Heart right ventricle (tissue), 16 donors: ENCODE measurements around the gene OVAAL. TPM values are rescaled to one million over a fixed set of nuclear protein-coding genes. Genes with fewer than 3 reads are reported as not detected.
A peak's percentile ranks its signal among the peaks of the same experiment; 100 is the strongest.

ENCODE experiments used
- ATAC-seq, 8 donors: fragments of 200-7000 bp; cut with Tn5 transposase; one replicate each; pipeline ENCODE4 v1.9.1; 2020; ENCODE audit warnings: mild to moderate bottlenecking in 8 of 8, moderate library complexity in 8 of 8, moderate number of reproducible peaks in 1 of 8
- DNase-seq, 2 donors: peaks; one replicate each; pipeline ENCODE4 v3.0.0-alpha.2; 2020
- H3K27ac ChIP-seq, 10 donors: fragments of 200-600 bp; sonication (generic) in 2 of 10; one replicate each; pipeline versions ENCODE4 v1.5.0 to v1.8.0; 2020 to 2022; ENCODE audit warnings: mild to moderate bottlenecking in 3 of 10
- H3K27me3 ChIP-seq, 7 donors: fragments of 200-600 bp; one replicate each; pipeline ENCODE4 v1.8.0; 2021 to 2022; ENCODE audit warnings: mild to moderate bottlenecking in 2 of 7
- H3K36me3 ChIP-seq, 9 donors: fragments of 200-600 bp; sonication (generic) in 1 of 9; one replicate each; pipeline versions ENCODE4 v1.5.0 to v1.8.0; 2020 to 2022; ENCODE audit warnings: mild to moderate bottlenecking in 2 of 9
- H3K4me1 ChIP-seq, 9 donors: fragments of 200-600 bp; sonication (generic) in 1 of 9; one replicate each; pipeline versions ENCODE4 v1.5.0 to v1.8.0; 2020 to 2022; ENCODE audit warnings: mild to moderate bottlenecking in 4 of 9
- H3K4me3 ChIP-seq, 10 donors: fragments of 200-600 bp; sonication (generic) in 2 of 10; one replicate each; pipeline versions ENCODE4 v1.5.0 to v1.8.0; 2020 to 2022; ENCODE audit warnings: mild to moderate bottlenecking in 7 of 10, moderate library complexity in 2 of 10
- H3K9me3 ChIP-seq, 11 donors: fragments of 200-600 bp in 10 of 11; sonication (generic) in 2 of 11; one replicate each; pipeline versions ENCODE4 v1.5.0 to v1.8.0; 2013 to 2022; ENCODE audit warnings: mild to moderate bottlenecking in 2 of 11, control low read depth in 1 of 11, moderate library complexity in 1 of 11
- WGBS, 2 donors: extraction: QIAGEN DNeasy Blood & Tissue Kit; methylation state at CpG; one replicate each; pipeline ENCODE4 v1.1.7; 2013; ENCODE audit warnings: inconsistent platforms in 1 of 2; 5-methylcytosine and 5-hydroxymethylcytosine counted together
- intact Hi-C, 10 donors: fragments of 100-400 bp; cut with DNase I; formaldehyde crosslinking; loops; one replicate each; pipeline versions ENCODE4 v1.11.1 to v1.14.2; 2022
- polyA plus RNA-seq, 2 donors: library from polyadenylated mRNA; stranded (reverse); fragments of 200-250 nt; gene quantifications; one replicate each; pipeline ENCODE4 v1.2.3, GENCODE V29; 2013
- total RNA-seq, 10 donors: library from RNA; stranded (reverse); fragmentation: NEBNext Ultra II Directional in 3 of 10; extraction: Animal tissue kit (Norgen Biotek cat#: 25700) in 3 of 10; gene quantifications; one replicate each; pipeline versions ENCODE4 v1.2.1 to v1.2.4, GENCODE V29; 2021 to 2023
- TF ChIP-seq, protein P1 (sequence below), 9 donors: fragments of 200-600 bp; sonication (generic) in 2 of 9; IDR thresholded peaks; one replicate each; pipeline versions ENCODE4 v1.5.0 to v1.8.0; 2021 to 2022; ENCODE audit warnings: antibody characterized with exemption in 9 of 9, mild to moderate bottlenecking in 5 of 9, moderate library complexity in 1 of 9
- donor health status: Arrhythmogenic right ventricular cardiomyopathy.
- donor health status: ischemic (EF 13 %, LVEDD 7.1; RV severe dilation, severe dysfunction).
- donor health status: healthy with polysubstance abuse.
- donor health status: DM: no; HTN: yes; CAD: no.
- donor health status: DM: no; HTN: no; CAD: no.
- donor health status: ischemic (EF 25% LVEDD 6.9; RV normal size, moderate dysfunction).
- donor health status: ischemic (EF 25% LVEDD 5.7; RV mildly dilated, moderate dysfunction).
- donor health status: healthy.
- donor health status: DM: yes; HTN: yes; CAD: no.
- donor health status: Ischemic cardiomyopathy.
- donor health status: ischemic (EF 35%, LVEDD 5.7; RV mildly dilated, moderate dysfunction).
- donor health status: nonischemic (EF 11% LVEDD 7.7; RV severe dilation, severe dysfunction).
- donor health status: DM: yes; HTN: yes; CAD: no.
- donor health status: PGD.
- donor health status: ischemic (EF 29% LVEDD 5.4; RV normal size, mild dysfunction).
- donor health status: nonischemic (EF 23%, LVEDD 6.1; RV moderate dilation, normal function).

The OVAAL gene
- total and polyA plus RNA-seq, 12 donors, result 0.27 to 7.3 (median 2.7) TPM

DNA sequence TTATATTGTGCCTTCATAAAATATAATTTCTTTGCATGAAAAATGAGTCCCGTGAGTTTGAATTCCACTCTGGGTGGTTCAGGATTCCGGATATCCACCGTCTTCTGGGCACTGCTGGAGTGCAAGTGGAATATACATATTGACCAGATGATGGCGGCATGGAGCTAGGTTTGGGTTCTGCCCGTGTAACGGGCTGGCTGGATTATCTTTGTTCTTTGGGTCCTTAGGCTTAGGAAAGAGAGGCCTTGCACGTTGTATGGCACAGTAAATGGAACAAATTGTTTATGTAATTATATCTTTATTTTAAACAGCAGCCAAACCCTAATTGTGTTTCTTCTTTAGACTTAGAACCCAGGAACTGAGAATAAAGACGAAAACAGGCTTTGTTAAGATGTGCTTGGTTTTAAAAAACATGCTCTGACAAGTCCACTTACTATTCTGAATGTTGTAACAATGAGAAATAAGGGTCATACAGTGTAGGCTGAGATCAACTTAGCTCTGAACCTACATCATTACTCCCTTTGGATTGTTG lies 42.8 kb upstream of the OVAAL start:
- H3K27ac ChIP-seq, result peak overlapping the region in 6 of 10 donors; percentile 16 to 36 (median 30)
- H3K27me3 ChIP-seq, result no peaks in the 10 kb centered on the region
- peak in 1 of 2 donors; percentile 72 for DNase-seq
- WGBS, 2 donors, result 12 to 16% methylated on average over 8 of the region's 8 CpGs
- H3K36me3 ChIP-seq, result no peaks in the 10 kb centered on the region
- TF ChIP-seq, protein P1, sequence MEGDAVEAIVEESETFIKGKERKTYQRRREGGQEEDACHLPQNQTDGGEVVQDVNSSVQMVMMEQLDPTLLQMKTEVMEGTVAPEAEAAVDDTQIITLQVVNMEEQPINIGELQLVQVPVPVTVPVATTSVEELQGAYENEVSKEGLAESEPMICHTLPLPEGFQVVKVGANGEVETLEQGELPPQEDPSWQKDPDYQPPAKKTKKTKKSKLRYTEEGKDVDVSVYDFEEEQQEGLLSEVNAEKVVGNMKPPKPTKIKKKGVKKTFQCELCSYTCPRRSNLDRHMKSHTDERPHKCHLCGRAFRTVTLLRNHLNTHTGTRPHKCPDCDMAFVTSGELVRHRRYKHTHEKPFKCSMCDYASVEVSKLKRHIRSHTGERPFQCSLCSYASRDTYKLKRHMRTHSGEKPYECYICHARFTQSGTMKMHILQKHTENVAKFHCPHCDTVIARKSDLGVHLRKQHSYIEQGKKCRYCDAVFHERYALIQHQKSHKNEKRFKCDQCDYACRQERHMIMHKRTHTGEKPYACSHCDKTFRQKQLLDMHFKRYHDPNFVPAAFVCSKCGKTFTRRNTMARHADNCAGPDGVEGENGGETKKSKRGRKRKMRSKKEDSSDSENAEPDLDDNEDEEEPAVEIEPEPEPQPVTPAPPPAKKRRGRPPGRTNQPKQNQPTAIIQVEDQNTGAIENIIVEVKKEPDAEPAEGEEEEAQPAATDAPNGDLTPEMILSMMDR (IDR thresholded peaks at IDR 0.05), result peak; percentile 67 to 92 (median 85)
- intact Hi-C loops, result loop anchor here (5.0 to 10.0 kb wide), 5 partner anchors 346 to 651 kb away; partner anchors contain the start of gene STX6 (in 1 of the 10)
- peak; percentile 91 to 97 (median 96) for ATAC-seq
- peaks cover 0 to 31% (median 14%) of the 10 kb centered on the region in 9 donors for H3K4me1 ChIP-seq
- H3K9me3 ChIP-seq, result no peaks in the 10 kb centered on the region
- no peak overlapping the region for H3K4me3 ChIP-seq

DNA sequence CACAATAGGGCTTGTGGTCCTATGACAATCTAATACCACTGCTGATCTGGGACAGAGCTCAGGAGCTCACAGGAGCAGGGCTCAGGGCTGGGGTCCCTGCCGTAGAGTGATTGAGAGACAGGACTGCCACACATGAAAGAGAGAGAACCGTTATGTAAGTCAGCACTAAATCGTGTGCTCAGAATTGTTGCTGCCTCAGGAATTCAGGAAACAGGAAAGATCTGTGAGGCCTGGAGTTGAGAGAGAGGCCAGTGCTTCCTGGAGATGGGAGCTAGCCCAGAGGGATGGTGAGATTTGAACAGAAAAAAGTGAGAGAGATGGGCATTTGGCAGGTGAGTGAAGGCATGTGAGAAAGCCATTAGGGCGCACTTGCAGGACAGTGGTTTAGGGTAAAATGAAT lies 38.9 kb upstream of the OVAAL start:
- no peak overlapping the region for H3K4me3 ChIP-seq
- H3K4me1 ChIP-seq, result peaks cover 0 to 50% (median 17%) of the 10 kb centered on the region in 9 donors
- peaks cover 0 to 6% (median 0%) of the 10 kb centered on the region in 11 donors for H3K9me3 ChIP-seq
- no peaks in the 10 kb centered on the region for H3K36me3 ChIP-seq
- peak overlapping the region in 7 of 10 donors; percentile 17 to 68 (median 47) for H3K27ac ChIP-seq
- H3K27me3 ChIP-seq, result no peaks in the 10 kb centered on the region
- WGBS, 2 donors, result 39 to 52% methylated on average over 4 of the region's 4 CpGs
- TF ChIP-seq, protein P1 (IDR thresholded peaks at IDR 0.05), result no peak
- intact Hi-C loops, result loop anchor here (5.0 to 10.0 kb wide), 7 partner anchors 342 to 647 kb away; partner anchors contain the start of gene STX6 (in 1 of the 10)
- DNase-seq (no peak), ATAC-seq (peak in 1 of 8 donors; percentile 21)

DNA sequence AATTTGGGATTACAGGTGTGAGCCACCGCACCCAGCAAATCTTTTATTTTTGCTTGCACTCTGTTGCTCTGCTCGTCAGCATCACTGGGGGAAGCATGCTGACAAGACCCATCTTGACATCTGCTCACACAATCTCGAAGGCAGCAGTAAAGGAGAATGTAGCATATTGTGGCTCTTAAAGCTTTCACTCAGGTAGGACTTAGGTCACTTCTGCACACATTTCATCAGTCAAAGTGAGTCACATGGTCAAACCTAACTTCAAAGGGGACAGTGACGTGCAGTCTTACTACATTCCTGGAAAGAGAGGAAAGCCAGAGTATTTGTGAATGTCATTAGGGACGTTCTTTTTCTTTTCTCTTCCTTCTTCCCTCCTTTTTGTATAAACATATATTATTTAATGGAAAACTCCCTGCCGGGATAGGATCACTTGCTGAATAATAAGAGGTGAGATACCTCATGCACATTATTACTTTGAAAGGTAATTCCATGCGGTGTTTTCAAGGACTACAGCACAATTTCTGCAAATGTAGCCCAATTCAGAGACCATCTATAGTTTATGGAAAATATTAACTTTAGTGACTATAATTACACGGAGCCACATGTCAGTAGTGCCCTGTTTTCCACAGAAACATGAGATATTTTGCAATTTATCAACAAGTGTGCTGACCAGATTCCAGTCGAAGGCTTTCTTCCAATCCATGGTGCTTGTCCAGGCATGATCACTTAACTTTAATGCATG lies 37.1 kb upstream of the OVAAL start:
- ATAC-seq, result no peak

DNA sequence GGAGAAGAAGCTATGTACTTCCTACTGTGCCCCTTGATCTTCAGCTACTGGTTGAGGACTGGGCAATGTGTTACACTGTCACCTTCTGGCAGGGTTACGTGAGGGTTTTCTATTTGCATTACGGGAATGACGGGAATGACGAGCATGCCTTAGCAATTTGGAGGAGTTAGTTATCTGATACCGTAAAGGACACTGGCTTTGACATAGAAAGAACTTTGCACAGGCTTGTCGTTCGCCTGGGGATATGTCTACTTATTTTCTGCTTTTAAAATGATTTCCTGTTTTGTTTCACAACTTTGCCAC lies 36.6 kb upstream of the OVAAL start:
- intact Hi-C loops, result loop anchor here in 6 of 10 donors (2.0 to 10.0 kb wide), 5 partner anchors 623 to 643 kb away; no protein-coding TSS in a partner anchor
- DNase-seq (no peak), ATAC-seq (peak in 3 of 8 donors; percentile 10 to 67 (median 31))
- Histone ChIP-seq H3K27ac (peak overlapping the region in 2 of 10 donors; percentile 23 to 52), H3K36me3 (no peaks in the 10 kb centered on the region), H3K27me3 (no peaks in the 10 kb centered on the region), H3K4me3 (no peak overlapping the region), H3K9me3 (peaks cover 0 to 6% (median 0%) of the 10 kb centered on the region in 11 donors), H3K4me1 (peaks cover 0 to 53% (median 22%) of the 10 kb centered on the region in 9 donors)
- TF ChIP-seq, protein P1 (IDR thresholded peaks at IDR 0.05), result no peak
- 29 to 44% methylated on average over 7 of the region's 7 CpGs for WGBS, 2 donors

More for the DNA sequence above, 37.1 kb upstream of the OVAAL start:
- Histone ChIP-seq H3K4me3 (no peak overlapping the region), H3K36me3 (no peaks in the 10 kb centered on the region), H3K4me1 (peaks cover 0 to 51% (median 20%) of the 10 kb centered on the region in 9 donors), H3K27ac (peak overlapping the region in 2 of 10 donors; percentile 23 to 52), H3K9me3 (peaks cover 0 to 6% (median 0%) of the 10 kb centered on the region in 11 donors), H3K27me3 (no peaks in the 10 kb centered on the region)
- 53 to 66% methylated on average over 9 of the region's 9 CpGs for WGBS, 2 donors
- no peak for DNase-seq
- intact Hi-C loops, result loop anchor here in 6 of 10 donors (2.0 to 10.0 kb wide), 5 partner anchors 623 to 643 kb away; no protein-coding TSS in a partner anchor
- TF ChIP-seq, protein P1 (IDR thresholded peaks at IDR 0.05), result no peak
